NCI-H69 (cell line): Measurements from ENCODE around the gene ZNF580.

Experiments used
- DNase-seq: peaks from one replicate; lab custom pipeline; 2025; lab: John Stamatoyannopoulos, UW

Gene ZNF580

DNA sequence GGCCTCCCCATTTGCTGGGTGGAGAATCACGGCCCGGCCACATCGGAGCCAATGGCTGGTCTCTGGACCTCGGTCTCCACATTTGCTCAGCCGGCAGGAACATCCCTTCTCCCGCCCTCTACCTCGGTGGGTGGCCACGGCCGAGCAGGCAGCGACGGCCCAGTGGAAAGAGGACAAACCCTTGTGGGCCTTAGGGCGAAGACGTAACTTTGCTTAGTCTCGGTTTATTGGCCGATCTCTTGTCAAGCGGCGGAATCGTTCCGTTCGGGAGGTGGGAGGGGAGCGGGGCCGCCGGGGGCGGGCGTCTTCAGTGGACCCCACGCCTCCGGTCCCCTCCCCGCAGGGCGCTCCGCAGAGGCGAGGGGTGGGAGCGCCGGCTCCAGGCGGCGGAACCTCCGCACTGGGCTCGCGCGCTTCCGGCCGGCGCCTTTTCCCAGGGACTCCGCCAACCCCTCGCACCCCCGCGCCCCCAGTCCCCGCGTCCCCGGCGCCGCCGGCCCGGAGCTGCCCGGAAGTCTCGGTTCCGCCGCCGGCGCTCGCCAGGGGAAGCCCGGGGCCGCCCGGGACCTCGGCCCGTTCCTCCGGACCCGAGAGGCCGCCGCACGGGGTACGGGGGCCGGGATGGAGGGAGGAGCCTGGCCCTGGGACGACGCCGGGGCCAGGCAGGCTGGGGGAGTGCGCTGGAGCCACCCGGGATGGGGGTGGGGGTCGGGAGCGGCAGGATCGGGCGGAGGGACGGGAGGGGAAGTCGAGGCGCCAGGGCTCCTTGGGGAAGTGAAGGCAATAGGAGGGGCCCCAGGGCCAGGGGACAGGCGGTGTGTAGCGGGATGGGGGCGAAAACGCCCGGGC lies at the start of gene ZNF580:
TSS of gene ZNF580 (plus strand) at position 426 of the 849 bp plus-strand sequence. CDS start 1,507 bp downstream, outside the sequence.
- DNase-seq = peak; percentile 87

GRCh38 chr19:55591555-55591954 lies 49.2 kb upstream of the ZNF580 start:
- peak; percentile 18 for DNase-seq

GRCh38 chr19:55592391-55593090 lies 48.3 kb upstream of the ZNF580 start:
- DNase-seq = no peak

- DNase-seq = no peak
These were observed 47.6 kb upstream of the ZNF580 start for GRCh38 chr19:55593096-55593772.

GRCh38 chr19:55594996-55595545 lies 45.7 kb upstream of the ZNF580 start:
- no peak for DNase-seq

- no peak for DNase-seq
These were observed 44.5 kb upstream of the ZNF580 start for GRCh38 chr19:55596304-55596703.

- DNase-seq = no peak
These were observed 43.3 kb upstream of the ZNF580 start for GRCh38 chr19:55597501-55597921.

DNA sequence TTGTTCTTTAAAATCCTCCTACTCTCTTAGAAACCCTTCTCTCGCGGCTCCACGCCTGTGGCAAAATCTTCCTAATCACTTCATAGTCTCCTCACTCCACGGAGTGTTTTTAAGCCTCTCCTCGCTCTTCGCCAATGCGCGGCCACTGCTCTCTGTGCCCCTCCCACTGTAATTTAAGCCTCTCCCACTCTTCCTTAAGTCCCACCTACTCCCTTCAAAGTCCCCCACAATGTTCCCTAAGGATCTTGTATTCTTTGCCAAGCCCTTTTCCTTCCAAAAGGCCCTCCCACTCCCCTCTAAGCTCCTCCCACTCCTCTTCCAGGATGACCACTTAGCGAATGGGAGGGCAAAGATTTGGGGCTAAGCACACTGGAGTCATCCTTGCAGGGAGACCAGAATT lies 42.8 kb upstream of the ZNF580 start:
- DNase-seq = peak; percentile 16

DNA sequence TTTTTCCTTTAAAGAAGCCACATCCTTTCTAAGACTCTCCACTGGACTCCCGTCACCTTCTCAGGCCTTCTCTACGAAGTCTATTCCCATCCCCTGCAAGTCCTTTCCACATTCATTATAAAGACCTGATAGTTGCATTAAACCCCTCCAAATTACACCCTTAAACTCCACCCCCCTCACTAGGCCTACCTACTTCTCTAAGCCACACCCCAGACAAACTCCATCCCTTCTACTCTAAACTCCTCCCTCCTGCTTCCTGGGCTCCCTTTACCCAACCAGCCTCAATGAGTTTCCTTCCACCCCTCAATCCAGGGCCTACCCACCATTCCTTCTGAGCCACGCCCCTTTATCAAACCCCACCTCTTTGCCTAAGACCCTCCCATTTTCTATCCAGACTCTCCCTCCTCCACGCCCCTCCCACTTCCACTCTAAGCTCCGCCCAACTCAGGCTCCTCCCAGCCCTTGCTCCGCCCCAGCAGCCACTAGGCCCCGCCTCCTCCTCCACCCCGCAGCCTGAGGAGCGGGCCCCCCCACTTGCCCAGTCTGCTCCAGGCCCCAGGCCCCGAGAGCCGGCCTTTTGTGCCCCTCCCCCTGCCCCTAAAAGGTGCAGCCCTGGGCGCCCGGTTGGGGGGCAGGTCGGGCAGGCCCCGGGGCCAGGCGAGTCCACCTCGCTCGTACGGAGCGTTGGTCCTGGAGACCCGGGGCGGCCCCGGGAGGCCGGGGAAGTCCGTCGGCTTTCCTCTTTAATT lies 41.9 kb upstream of the ZNF580 start:
- peak; percentile 96 for DNase-seq

- DNase-seq = peak; percentile 100
These were observed 41.3 kb upstream of the ZNF580 start, which contains the start of gene FIZ1 for GRCh38 chr19:55599468-55599841. Gene FIZ1 (minus strand): TSS chr19:55599517. CDS start chr19:55597865, 1,652 bp downstream.

DNA sequence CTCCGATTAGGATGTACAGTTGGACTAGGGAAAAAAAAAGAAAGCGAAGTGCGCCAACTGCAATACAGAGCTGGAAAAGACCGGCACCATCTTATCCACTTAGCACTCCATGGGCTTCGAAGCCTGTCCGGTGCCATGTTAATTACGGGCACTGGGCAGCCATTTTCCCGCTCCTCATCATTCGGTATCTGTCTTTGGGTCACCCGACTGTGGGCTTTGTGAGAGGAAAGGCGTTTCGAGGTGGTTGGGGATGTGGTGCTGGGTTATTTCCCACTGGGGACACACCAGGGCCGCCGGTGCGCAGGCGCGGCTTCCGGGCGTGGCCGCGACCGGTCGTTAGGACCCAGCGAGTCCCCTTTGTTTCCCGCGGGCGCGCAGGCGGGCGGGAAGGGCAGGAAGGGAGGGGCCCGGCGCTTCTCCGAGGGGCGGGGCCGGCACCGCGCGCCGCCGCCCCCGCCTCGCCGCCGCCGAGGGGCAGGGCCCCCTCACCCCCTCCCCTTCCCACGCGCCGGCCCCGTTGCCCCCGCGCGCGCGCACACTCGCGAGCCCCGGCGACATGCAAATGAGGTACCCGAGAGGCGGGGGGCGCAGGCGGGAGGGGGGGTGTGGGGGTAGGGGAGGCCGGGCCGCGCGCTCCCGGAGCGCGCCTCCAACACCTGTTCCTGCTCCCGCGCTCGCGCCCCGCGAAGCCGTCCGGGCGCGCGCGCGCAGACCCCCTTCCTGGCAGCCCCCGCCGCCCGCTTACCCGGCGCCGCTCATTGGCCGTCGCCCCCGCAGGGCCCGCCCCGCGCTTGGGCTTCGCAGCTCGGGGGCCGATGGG lies 40.8 kb upstream of the ZNF580 start, which contains the start of gene ZNF524:
TSS of gene ZNF524 (plus strand) at position 447 of the 820 bp plus-strand sequence. CDS start 1,825 bp downstream, outside the sequence.
- peak; percentile 99 for DNase-seq

DNA sequence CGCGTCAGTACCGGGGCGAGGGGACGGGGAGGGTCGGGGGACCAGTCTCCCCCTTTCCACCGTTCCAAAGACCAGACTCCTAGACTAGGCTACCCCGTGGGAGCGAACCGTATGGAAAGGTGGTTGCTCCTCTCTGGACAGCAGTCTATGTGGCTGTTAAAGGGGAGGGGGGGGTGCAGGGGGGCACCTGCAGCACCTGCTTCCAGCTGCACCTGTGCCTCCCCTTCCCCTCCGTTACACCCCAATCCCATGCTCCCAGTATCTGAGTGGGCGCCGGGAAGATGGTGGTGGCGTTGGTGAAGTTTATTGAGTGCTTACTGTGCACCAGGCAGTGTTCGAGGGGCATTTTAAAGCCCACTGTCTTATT lies 40.2 kb upstream of the ZNF580 start:
- DNase-seq = no peak

- DNase-seq = peak; percentile 42
These were observed 39.7 kb upstream of the ZNF580 start for GRCh38 chr19:55601084-55601483.

GRCh38 chr19:55602104-55603001 lies 38.4 kb upstream of the ZNF580 start:
- DNase-seq = no peak

GRCh38 chr19:55603115-55603514 lies 37.7 kb upstream of the ZNF580 start:
- no peak for DNase-seq

DNA sequence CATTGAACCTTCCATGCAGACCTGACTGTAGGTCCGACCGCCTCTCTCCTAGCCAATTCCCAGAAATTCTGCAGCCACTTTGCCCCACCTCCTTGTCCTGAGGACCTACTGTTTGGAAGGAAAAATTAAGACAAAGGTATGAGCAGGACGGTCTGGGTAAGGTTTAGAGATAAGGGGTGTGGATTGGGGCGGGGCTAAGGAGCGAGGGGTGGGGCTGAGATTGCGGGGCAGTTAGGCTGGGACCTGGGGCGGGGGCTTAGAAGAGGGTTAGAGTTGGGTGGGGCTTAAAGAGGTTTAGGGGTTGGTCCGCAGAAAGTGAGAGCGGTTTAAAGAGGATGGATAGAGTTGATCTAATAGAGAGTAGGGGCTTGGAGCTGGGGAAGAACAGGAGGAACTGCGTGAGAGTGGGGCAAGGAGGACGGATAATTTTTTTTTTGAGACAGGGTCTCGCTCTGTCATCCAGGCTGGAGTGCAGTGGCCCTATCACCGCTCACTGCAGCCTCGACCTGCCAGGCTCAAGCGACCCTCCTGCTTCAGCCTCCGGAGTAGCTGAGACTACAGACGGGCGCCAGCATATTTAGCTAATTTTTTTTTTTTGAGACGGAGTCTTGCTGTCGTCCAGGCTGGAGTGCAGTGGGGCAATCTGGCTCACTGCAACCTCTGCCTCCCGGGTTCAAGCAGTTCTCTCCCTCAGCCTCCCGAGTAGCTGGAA lies 37.1 kb upstream of the ZNF580 start:
- DNase-seq = no peak

DNA sequence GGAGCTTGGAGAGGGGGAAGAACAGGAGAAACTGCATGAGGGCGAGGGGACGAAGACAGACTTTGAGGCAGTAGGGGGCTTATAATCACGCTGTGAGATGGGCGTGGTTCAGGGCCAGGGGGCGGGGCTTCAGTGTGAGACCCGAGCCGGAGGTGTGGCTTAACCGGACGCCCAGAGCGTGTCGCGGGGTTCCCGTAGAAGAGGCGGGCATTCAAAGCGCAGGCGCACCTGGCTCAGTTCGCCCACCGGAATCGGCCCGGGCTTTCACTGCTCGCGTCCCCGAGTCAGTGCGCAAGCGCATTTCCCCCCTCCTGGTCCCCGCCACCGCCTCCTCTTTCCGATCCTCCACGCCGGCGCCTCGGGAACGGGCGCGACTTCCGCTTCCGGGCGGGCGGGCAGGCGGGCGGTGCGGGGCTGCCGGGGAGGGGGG lies 35.6 kb upstream of the ZNF580 start:
- peak; percentile 99 for DNase-seq

- peak; percentile 88 for DNase-seq
These were observed 34.9 kb upstream of the ZNF580 start, which contains the start of gene ZNF865 for GRCh38 chr19:55605637-55606470. Gene ZNF865 (plus strand): TSS chr19:55605647. CDS start chr19:55613619, 7,972 bp downstream.
